Hepatocyte (in vitro differentiated cells): ENCODE measurements around the gene IQCH.

ENCODE experiments used
- CTCF ChIP-seq: fragments of 200-600 bp; sonication (generic); IDR thresholded peaks from 2 replicates; pipeline ENCODE4 v1.5.1; 2016; ENCODE audit warnings: antibody characterized with exemption, mild to moderate bottlenecking; ENCODE audit not compliant: poor library complexity
- EZH2 ChIP-seq: fragments of 200-600 bp; sonication (generic); IDR thresholded peaks from 2 replicates; pipeline ENCODE4 v1.6.1; 2016; ENCODE audit warnings: antibody characterized with exemption, mild to moderate bottlenecking, borderline replicate concordance

- TF ChIP-seq CTCF, result no peak
- TF ChIP-seq EZH2, result no peak
Measured at GRCh38 chr15:67446449-67446848, 191.9 kb downstream of the IQCH start.
